B cell (primary cell): ENCODE measurements around the gene FABP2.

Experiments used
- EZH2 ChIP-seq: IDR thresholded peaks from 2 replicates; pipeline ENCODE4 v1.6.1; 2012; ENCODE audit warnings: borderline replicate concordance, low read depth, mild to moderate bottlenecking, moderate library complexity, low read length; ENCODE audit not compliant: insufficient read depth, poor library complexity, severe bottlenecking
- TF ChIP-seq, protein P1 (sequence below): fragments of 200-600 bp; IDR thresholded peaks from one replicate; pipeline ENCODE4 v1.8.0; 2022; ENCODE audit warnings: antibody characterized with exemption, mild to moderate bottlenecking

DNA sequence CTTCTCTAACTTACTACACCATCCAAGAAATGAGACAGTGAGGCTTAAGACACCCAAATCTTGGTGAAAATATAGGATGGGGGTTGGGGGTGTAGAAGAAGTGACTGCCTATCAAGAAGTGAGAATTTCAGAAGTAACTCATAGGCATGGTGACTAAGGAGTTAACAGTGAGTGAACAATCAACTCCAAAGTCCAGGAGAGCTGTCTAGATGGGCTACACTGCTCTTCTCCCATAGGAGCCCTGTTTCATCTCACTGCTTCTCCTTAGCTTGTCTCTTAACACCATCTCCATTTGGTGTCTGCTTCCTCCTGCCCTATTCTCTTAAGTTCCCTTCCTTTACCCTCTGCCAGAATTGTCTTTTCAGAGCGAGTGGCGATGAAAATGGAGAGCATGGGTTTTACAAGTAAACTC lies 22.7 kb downstream of the FABP2 start:
- no peak for TF ChIP-seq EZH2
- TF ChIP-seq, protein P1, sequence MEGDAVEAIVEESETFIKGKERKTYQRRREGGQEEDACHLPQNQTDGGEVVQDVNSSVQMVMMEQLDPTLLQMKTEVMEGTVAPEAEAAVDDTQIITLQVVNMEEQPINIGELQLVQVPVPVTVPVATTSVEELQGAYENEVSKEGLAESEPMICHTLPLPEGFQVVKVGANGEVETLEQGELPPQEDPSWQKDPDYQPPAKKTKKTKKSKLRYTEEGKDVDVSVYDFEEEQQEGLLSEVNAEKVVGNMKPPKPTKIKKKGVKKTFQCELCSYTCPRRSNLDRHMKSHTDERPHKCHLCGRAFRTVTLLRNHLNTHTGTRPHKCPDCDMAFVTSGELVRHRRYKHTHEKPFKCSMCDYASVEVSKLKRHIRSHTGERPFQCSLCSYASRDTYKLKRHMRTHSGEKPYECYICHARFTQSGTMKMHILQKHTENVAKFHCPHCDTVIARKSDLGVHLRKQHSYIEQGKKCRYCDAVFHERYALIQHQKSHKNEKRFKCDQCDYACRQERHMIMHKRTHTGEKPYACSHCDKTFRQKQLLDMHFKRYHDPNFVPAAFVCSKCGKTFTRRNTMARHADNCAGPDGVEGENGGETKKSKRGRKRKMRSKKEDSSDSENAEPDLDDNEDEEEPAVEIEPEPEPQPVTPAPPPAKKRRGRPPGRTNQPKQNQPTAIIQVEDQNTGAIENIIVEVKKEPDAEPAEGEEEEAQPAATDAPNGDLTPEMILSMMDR: no peak
